Ishikawa (cell line): ENCODE results near the gene HEATR5B.

Experiments
- MAX ChIP-seq: IDR thresholded peaks from 2 replicates; pipeline ENCODE4 v1.6.1; 2012
- REST ChIP-seq: IDR thresholded peaks from 2 replicates; pipeline ENCODE4 v1.6.1; 2012; ENCODE audit warnings: low read depth, mild to moderate bottlenecking

GRCh38 chr2:36949845-36950244 lies 134.3 kb downstream of the HEATR5B start:
- TF ChIP-seq MAX (no peak), REST (no peak)
